HEK293T (cell line): ENCODE data around the gene NRP1.

Experiments
- CTCF ChIA-PET: fragments of 350-600 bp; formaldehyde crosslinking; extraction: SDS; loops from one replicate; lab custom pipeline; 2021; ENCODE audit warnings: antibody characterized with exemption, inconsistent platforms; lab: Yijun Ruan, JAX
- POLR2A ChIA-PET: fragments of 350-600 bp; formaldehyde crosslinking; extraction: SDS; loops from one replicate; lab custom pipeline; 2020; ENCODE audit warnings: antibody characterized with exemption, inconsistent platforms; lab: Yijun Ruan, JAX
- DNase-seq: peaks from one replicate; pipeline ENCODE4 v3.0.0; 2012; ENCODE audit warnings: mixed read lengths; ENCODE audit errors: extremely low spot score
- ARNT ChIP-seq: fragments of 450-650 bp; IDR thresholded peaks from 2 replicates; pipeline ENCODE4 v1.6.1; 2017; ENCODE audit warnings: mild to moderate bottlenecking
- BHLHE40 ChIP-seq: fragments of 450-650 bp; IDR thresholded peaks from 2 replicates; pipeline ENCODE4 v1.6.1; 2016; ENCODE audit warnings: mild to moderate bottlenecking, moderate library complexity, borderline replicate concordance
- CTBP1 ChIP-seq: fragments of 450-650 bp; IDR thresholded peaks from 2 replicates; pipeline ENCODE4 v1.6.1; 2016; ENCODE audit warnings: borderline replicate concordance
- ELF4 ChIP-seq: fragments of 450-650 bp; IDR thresholded peaks from 2 replicates; pipeline ENCODE4 v1.6.1; 2017; ENCODE audit warnings: antibody characterized with exemption
- FOXA1 ChIP-seq: fragments of 450-650 bp; IDR thresholded peaks from 2 replicates; pipeline ENCODE4 v1.6.1; 2016; ENCODE audit warnings: mild to moderate bottlenecking
- FOXK2 ChIP-seq: fragments of 450-650 bp; IDR thresholded peaks from 2 replicates; pipeline ENCODE4 v1.6.1; 2016; ENCODE audit warnings: mild to moderate bottlenecking
- FOXM1 ChIP-seq: fragments of 450-650 bp; IDR thresholded peaks from 2 replicates; pipeline ENCODE4 v1.6.1; 2017; ENCODE audit warnings: mild to moderate bottlenecking, borderline replicate concordance
- HDGF ChIP-seq: fragments of 450-650 bp; IDR thresholded peaks from 2 replicates; pipeline ENCODE4 v1.6.1; 2017; ENCODE audit warnings: antibody characterized with exemption, borderline replicate concordance
- L3MBTL2 ChIP-seq: fragments of 450-650 bp; conservative IDR thresholded peaks from 2 replicates; pipeline ENCODE4 v1.6.1; 2016; ENCODE audit warnings: mild to moderate bottlenecking
- LEF1 ChIP-seq: fragments of 450-650 bp; IDR thresholded peaks from 2 replicates; pipeline ENCODE4 v1.6.1; 2017; ENCODE audit warnings: mild to moderate bottlenecking, borderline replicate concordance
- NFRKB ChIP-seq: fragments of 450-650 bp; IDR thresholded peaks from 2 replicates; pipeline ENCODE4 v1.6.1; 2016; ENCODE audit warnings: mild to moderate bottlenecking, moderate library complexity
- PKNOX1 ChIP-seq: fragments of 450-650 bp; IDR thresholded peaks from 2 replicates; pipeline ENCODE4 v1.6.1; 2016
- SP1 ChIP-seq: fragments of 450-650 bp; IDR thresholded peaks from 2 replicates; pipeline ENCODE4 v1.6.1; 2017
- SUZ12 ChIP-seq: fragments of 450-650 bp; IDR thresholded peaks from 2 replicates; pipeline ENCODE4 v1.6.1; 2016; ENCODE audit warnings: mild to moderate bottlenecking
- TARDBP ChIP-seq: fragments of 450-650 bp; IDR thresholded peaks from 2 replicates; pipeline ENCODE4 v1.6.1; 2016
- ZNF384 ChIP-seq: fragments of 450-650 bp; IDR thresholded peaks from 2 replicates; pipeline ENCODE4 v1.6.1; 2016

The NRP1 gene

GRCh38 chr10:33325929-33326328 lies 8.5 kb downstream of the NRP1 start:
- TF ChIP-seq CTBP1 = peak; percentile 92
- no peak for TF ChIP-seq HDGF
- TF ChIP-seq FOXM1 = peak; percentile 36; the same call in 1 of the 2 replicates
- TF ChIP-seq FOXA1 = 0 out of 2 replicates have a peak, but pooled peaks have one; percentile 34
- TF ChIP-seq LEF1 = peak; percentile 70; the same call in 1 of the 2 replicates
- no peak for TF ChIP-seq NFRKB
- peak; percentile 72 for TF ChIP-seq ARNT
- TF ChIP-seq PKNOX1 = peak; percentile 91
- DNase-seq = peak; percentile 15
- POLR2A ChIA-PET = no interaction called here
- CTCF ChIA-PET = no interaction called here

- POLR2A ChIA-PET = no interaction called here
- DNase-seq = no peak
- CTCF ChIA-PET = interaction anchor here (0.6 to 1.1 kb wide), 3 partner anchors 14 to 1300 kb away, joined by 3 read pairs; no protein-coding TSS in a partner anchor
- no peak for TF ChIP-seq L3MBTL2
Measured at GRCh38 chr10:33323721-33324120, 10.7 kb downstream of the NRP1 start.

GRCh38 chr10:33321516-33321915 lies 13.0 kb downstream of the NRP1 start:
- POLR2A ChIA-PET = no interaction called here
- no peak for DNase-seq
- CTCF ChIA-PET = no interaction called here
- TF ChIP-seq TARDBP (no peak), ZNF384 (no peak), PKNOX1 (no peak), HDGF (no peak), FOXM1 (no peak), BHLHE40 (no peak), ARNT (no peak), CTBP1 (no peak), NFRKB (no peak), ELF4 (no peak), L3MBTL2 (no peak), FOXK2 (no peak), SUZ12 (no peak), SP1 (no peak), LEF1 (no peak), FOXA1 (no peak)

DNA sequence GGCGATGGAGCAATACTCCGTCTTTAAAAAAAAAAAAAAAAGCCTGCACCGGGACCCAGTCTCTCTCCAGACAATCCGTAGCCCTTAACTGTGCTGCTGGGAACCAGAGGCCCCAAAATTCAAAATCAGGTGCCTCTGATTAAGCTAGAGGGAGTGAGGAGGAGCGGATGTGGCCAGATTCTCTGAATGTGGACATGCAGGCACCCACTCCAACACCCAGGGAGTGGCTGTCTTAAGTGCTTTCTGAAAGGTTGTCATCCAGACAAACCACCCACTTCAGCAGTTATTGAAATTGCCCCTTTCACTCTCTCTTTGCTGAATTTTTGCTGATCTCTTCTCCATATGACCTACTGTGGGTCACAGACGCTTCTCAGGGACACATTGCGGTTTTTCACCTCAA lies 14.2 kb downstream of the NRP1 start:
- CTCF ChIA-PET = no interaction called here
- DNase-seq = no peak
- TF ChIP-seq FOXK2 = no peak
- TF ChIP-seq ELF4 = no peak
- TF ChIP-seq NFRKB = no peak
- no peak for TF ChIP-seq TARDBP
- TF ChIP-seq HDGF = no peak
- no peak for TF ChIP-seq LEF1
- TF ChIP-seq ARNT = no peak
- no peak for TF ChIP-seq ZNF384
- TF ChIP-seq SUZ12 = no peak
- POLR2A ChIA-PET = no interaction called here

DNA sequence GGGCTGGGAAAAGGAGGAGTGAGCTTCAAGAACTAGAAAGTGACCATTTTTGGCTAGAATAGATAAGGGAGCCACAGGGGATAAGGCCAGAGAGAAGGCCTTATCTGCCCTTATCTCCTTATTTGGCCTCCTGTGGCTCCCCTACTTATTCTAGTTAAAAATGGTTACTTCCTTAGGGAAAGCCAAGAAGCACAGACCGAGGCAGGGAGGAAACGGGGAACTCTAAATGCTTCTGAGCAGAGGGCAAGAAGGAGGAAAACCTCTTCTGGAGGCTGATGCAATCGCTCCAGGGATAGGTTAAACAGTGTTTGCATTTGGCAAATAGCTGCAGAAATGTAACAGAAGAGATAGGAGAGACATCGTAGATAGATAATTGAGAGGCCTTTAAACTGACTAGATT lies 18.6 kb downstream of the NRP1 start:
- CTCF ChIA-PET = interaction anchor here (0.8 kb wide), 1 partner anchor 44 kb away, joined by 3 read pairs; no protein-coding TSS in a partner anchor
- POLR2A ChIA-PET = no interaction called here
- DNase-seq = no peak
- TF ChIP-seq FOXM1 = no peak
- no peak for TF ChIP-seq TARDBP
- no peak for TF ChIP-seq FOXK2
- no peak for TF ChIP-seq CTBP1
- TF ChIP-seq HDGF = no peak

DNA sequence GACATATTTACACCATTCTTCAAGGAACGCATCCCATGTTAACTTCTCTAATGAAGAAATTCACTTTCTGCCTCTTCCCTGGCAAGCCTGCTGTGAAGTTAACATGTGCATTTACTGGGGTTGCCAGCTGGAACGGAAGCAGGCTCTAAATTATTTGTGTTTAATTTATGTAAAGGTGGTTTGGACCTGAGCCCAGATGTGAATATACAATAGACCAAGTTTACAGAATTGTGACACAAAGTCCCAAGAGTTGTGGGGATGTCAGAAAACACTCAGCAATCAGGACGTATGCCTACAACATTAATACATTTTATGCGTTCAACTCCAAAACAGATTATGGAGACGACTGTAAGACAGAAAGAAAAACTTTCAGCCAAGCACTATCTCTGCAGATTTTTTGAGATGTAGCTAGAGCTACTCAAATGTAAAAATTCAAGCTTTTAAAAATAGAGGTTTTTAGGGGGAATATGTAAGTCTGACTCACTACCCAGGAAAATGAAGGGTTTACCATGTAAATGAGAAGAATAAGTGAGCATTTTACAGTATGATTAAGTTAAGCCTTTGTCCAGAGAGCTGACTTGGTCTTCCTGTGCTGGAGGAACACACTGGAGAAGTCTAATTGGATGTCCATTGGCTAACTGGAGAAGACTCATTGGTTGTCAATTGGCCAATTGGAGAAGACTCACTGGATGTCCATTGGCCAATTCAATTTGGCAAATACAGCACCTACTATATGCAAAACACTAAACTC lies 19.5 kb downstream of the NRP1 start:
- TF ChIP-seq TARDBP = no peak
- TF ChIP-seq LEF1 = no peak
- no peak for TF ChIP-seq FOXK2
- TF ChIP-seq CTBP1 = no peak
- no peak for TF ChIP-seq L3MBTL2
- TF ChIP-seq HDGF = no peak
- no peak for TF ChIP-seq SP1
- no peak for TF ChIP-seq NFRKB
- TF ChIP-seq ARNT = no peak
- no peak for TF ChIP-seq SUZ12
- TF ChIP-seq ELF4 = no peak
- no peak for TF ChIP-seq FOXA1
- TF ChIP-seq FOXM1 = no peak
- TF ChIP-seq ZNF384 = no peak
- TF ChIP-seq BHLHE40 = no peak
- TF ChIP-seq PKNOX1 = no peak
- CTCF ChIA-PET = interaction anchor here (0.5 to 0.8 kb wide), 2 partner anchors 122 to 304 kb away, joined by 3 read pairs; no protein-coding TSS in a partner anchor

More for the DNA sequence above, 19.5 kb downstream of the NRP1 start:
- no peak for DNase-seq
- POLR2A ChIA-PET = no interaction called here
